ENCODE data around the gene FOXI1.

DNA sequence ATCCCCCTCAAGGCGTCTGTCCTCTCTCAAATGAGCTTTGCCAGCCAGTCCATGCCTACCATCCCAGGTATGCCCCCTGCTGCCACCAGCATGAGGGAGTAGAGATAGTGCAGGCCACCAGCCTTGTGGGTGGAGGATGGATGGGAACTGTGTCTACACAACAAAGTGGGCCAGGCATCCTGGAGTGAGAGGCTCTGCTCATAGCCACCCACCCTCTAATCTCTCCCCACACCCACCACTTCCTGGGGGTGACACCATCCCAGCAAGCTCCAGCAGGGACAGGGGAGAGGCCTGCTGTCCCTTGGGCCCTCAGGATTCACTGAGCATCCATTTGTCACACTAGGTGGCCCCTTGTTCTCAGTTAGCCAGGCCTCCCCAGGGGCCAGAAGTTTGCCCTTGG is 25.5 kb upstream of the FOXI1 start:
- TF ChIP-seq CTCF (IDR thresholded peaks at IDR 0.05) (no peak), EP300 (IDR thresholded peaks at IDR 0.05) (no peak), POLR2AphosphoS5 (IDR thresholded peaks at IDR 0.05) (no peak), POLR2A (IDR thresholded peaks at IDR 0.05) (no peak)
